Mononuclear cell (primary cell): ENCODE results near the gene SRCAP. TPM values are rescaled to one million over a fixed set of nuclear protein-coding genes. Genes with fewer than 3 reads are reported as not detected.
"Not testable (repeated sequence)": the region's sequence is repeated elsewhere in the genome, so short reads cannot be mapped to it uniquely, and the experiment has no call there.

Experiments
- H3K27me3 ChIP-seq: 2 replicates; pipeline ENCODE4 v1.6.0; 2011; ENCODE audit warnings: low read length, control low read depth; ENCODE audit not compliant: insufficient read depth
- H3K4me1 ChIP-seq: 2 replicates; pipeline ENCODE4 v1.5.1; 2011; ENCODE audit warnings: mild to moderate bottlenecking, low read length, control low read depth; ENCODE audit not compliant: insufficient read depth
- H3K4me3 ChIP-seq: 2 replicates; pipeline ENCODE4 v1.5.1; 2011; ENCODE audit warnings: mild to moderate bottlenecking, low read length, moderate library complexity
- H3K9me3 ChIP-seq: 2 replicates; pipeline ENCODE4 v1.5.1; 2011; ENCODE audit warnings: low read depth, mild to moderate bottlenecking, control low read depth, low read length
- total RNA-seq: library from RNA; depleted of rRNA; stranded (reverse); fragments of >200 nt; gene quantifications from one replicate; pipeline ENCODE4 v1.2.3, GENCODE V29; 2012

Gene SRCAP
- total RNA-seq, 1 donor, result 16.5 TPM

DNA sequence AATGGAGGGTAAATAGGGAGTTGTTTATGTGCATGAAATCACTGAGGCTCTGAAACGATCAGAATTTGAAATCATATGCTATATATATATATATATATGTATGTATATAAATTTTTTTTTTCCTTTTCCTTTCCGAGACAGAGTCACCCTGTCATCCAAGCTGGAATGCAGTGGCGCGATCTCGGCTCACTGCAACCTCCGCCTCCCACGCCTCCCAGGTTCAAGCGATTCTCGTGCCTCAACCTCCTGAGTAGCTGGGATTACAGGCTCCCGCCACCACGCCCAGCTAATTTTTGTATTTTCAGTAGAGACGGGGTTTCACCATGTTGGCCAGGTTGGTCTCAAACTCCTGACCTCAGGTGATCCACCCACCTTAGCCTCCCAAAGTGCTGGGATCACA is 4.1 kb downstream of the SRCAP start:
- not testable (repeated sequence) for H3K4me3 ChIP-seq, H3K27me3 ChIP-seq, H3K9me3 ChIP-seq
- peaks cover 17% of the 10 kb centered on the region for H3K4me1 ChIP-seq

GRCh38 chr16:30703971-30704370 is 5.0 kb downstream of the SRCAP start:
- Histone ChIP-seq H3K9me3 (no peaks in the 10 kb centered on the region), H3K4me3 (no peak overlapping the region)

DNA sequence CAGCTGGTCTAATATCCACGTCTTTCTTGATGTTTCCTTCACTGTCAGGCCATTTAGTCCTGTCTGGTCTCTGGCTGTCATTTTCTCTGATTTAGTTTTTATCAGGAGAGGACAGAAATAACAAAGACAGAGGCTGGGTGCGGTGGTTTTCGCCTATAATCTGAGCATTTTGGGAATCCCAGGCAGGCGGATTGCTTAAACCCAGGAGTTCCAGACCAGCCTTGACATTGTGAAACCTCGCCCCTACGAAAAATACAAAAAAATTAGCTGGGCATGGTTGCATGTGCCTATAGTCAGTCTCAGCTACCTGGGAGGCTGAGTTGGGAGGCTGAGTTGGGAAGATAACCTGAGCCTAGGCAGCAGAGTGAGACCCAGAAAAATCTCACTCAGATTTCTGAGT is 7.1 kb downstream of the SRCAP start:
- H3K27me3 ChIP-seq, result no peaks in the 10 kb centered on the region
- H3K9me3 ChIP-seq, result no peaks in the 10 kb centered on the region
- H3K4me3 ChIP-seq, result no peak overlapping the region
- peaks cover 3% of the 10 kb centered on the region for H3K4me1 ChIP-seq

More at GRCh38 chr16:30703971-30704370, 5.0 kb downstream of the SRCAP start:
- H3K4me1 ChIP-seq, result peaks cover 17% of the 10 kb centered on the region
- no peaks in the 10 kb centered on the region for H3K27me3 ChIP-seq

GRCh38 chr16:30710971-30711370 is 12.0 kb downstream of the SRCAP start:
- Histone ChIP-seq H3K27me3 (no peaks in the 10 kb centered on the region), H3K4me3 (no peak overlapping the region), H3K4me1 (peaks cover 36% of the 10 kb centered on the region), H3K9me3 (no peaks in the 10 kb centered on the region)

DNA sequence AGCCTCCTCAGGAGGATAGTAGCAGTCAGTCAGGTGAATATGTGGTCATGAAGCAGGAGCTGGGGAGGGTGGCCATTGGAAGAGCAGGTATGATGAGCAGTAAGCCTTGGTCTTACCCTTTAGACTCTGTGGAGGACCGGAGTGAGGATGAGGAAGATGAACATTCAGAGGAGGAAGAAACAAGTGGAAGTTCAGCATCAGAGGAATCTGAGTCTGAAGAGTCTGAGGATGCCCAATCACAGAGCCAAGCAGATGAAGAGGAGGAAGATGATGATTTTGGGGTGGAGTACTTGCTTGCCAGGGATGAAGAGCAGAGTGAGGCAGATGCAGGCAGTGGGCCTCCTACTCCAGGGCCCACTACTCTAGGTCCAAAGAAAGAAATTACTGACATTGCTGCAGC is 12.7 kb downstream of the SRCAP start:
- no peaks in the 10 kb centered on the region for H3K27me3 ChIP-seq
- peaks cover 44% of the 10 kb centered on the region for H3K4me1 ChIP-seq
- H3K9me3 ChIP-seq, result no peaks in the 10 kb centered on the region
- no peak overlapping the region for H3K4me3 ChIP-seq

GRCh38 chr16:30715750-30716445 is 16.9 kb downstream of the SRCAP start:
- Histone ChIP-seq H3K4me3 (no peak overlapping the region), H3K9me3 (no peaks in the 10 kb centered on the region), H3K4me1 (peaks cover 41% of the 10 kb centered on the region), H3K27me3 (no peaks in the 10 kb centered on the region)

GRCh38 chr16:30720086-30720485 is 21.1 kb downstream of the SRCAP start:
- no peak overlapping the region for H3K4me3 ChIP-seq
- no peaks in the 10 kb centered on the region for H3K9me3 ChIP-seq
- no peaks in the 10 kb centered on the region for H3K27me3 ChIP-seq
- peaks cover 28% of the 10 kb centered on the region for H3K4me1 ChIP-seq

DNA sequence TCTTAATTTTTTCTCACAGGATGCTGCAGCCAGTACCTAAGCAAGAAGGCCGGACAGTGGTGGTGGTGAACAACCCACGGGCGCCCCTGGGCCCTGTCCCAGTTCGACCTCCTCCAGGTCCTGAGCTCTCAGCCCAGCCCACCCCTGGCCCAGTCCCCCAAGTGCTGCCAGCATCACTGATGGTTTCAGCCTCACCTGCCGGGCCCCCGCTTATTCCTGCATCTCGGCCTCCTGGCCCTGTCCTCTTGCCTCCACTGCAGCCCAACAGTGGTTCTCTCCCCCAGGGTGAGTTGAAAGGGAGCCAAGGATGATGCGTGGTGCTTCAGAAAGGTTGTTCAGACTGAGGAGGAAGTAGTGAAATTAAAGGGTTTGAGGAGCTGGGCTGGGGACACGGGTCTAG is 21.7 kb downstream of the SRCAP start:
- no peaks in the 10 kb centered on the region for H3K9me3 ChIP-seq
- no peaks in the 10 kb centered on the region for H3K27me3 ChIP-seq
- no peak overlapping the region for H3K4me3 ChIP-seq
- H3K4me1 ChIP-seq, result peaks cover 28% of the 10 kb centered on the region

GRCh38 chr16:30721167-30721566 is 22.2 kb downstream of the SRCAP start:
- Histone ChIP-seq H3K4me3 (no peak overlapping the region), H3K9me3 (no peaks in the 10 kb centered on the region), H3K27me3 (no peaks in the 10 kb centered on the region), H3K4me1 (peaks cover 26% of the 10 kb centered on the region)

DNA sequence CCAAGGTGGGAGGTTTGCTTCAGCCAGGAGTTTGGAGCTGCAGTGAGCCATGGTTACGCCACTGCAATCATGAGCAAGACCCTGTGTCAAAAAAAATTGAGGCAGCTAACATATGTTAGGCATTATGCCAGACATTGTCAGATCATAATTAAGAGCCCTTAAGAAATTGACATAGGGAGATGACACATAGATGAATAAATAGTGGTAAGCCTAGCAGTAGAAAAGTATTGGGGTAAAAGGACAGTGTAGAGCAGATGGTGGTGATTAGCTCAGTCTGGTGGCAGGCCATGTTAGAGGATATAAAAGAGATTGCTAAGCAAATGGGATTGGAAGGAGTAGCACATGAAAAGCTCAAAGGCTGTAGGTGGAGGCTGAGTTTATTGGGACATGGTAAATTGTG is 22.6 kb downstream of the SRCAP start:
- Histone ChIP-seq H3K27me3 (no peaks in the 10 kb centered on the region), H3K4me3 (no peak overlapping the region), H3K9me3 (no peaks in the 10 kb centered on the region), H3K4me1 (peaks cover 25% of the 10 kb centered on the region)

GRCh38 chr16:30722443-30722842 is 23.5 kb downstream of the SRCAP start:
- H3K4me1 ChIP-seq, result peaks cover 23% of the 10 kb centered on the region
- no peaks in the 10 kb centered on the region for H3K27me3 ChIP-seq
- H3K4me3 ChIP-seq, result no peak overlapping the region
- no peaks in the 10 kb centered on the region for H3K9me3 ChIP-seq

DNA sequence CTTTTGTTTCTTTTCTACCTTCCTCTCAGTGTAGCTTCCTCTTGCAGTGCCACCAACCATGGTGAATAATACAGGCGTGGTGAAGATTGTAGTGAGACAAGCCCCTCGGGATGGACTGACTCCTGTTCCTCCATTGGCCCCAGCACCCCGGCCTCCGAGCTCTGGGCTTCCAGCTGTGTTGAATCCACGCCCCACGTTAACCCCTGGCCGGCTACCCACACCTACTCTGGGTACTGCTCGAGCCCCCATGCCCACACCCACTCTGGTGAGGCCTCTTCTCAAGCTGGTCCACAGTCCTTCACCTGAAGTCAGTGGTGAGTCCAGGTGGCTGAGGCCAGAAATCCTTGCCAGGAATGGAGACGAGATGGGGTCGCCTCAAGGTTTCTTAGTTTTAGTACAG is 23.9 kb downstream of the SRCAP start:
- peaks cover 23% of the 10 kb centered on the region for H3K4me1 ChIP-seq
- H3K4me3 ChIP-seq, result no peak overlapping the region
- H3K27me3 ChIP-seq, result no peaks in the 10 kb centered on the region
- H3K9me3 ChIP-seq, result no peaks in the 10 kb centered on the region

DNA sequence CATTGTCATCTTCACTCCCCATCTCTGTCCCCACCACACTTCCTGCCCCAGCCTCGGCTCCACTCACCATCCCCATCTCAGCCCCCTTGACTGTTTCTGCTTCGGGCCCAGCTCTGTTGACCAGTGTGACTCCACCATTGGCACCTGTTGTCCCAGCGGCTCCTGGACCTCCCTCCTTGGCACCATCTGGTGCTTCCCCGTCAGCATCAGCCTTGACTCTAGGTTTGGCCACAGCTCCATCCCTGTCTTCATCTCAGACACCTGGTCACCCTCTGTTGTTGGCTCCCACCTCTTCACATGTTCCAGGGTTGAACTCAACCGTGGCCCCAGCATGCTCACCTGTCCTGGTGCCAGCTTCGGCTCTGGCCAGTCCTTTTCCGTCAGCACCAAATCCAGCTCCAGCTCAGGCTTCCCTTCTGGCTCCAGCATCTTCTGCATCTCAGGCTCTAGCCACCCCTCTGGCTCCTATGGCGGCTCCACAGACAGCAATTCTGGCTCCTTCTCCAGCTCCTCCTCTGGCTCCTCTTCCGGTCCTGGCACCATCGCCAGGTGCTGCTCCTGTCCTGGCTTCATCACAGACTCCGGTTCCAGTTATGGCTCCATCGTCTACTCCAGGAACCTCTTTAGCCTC is 24.9 kb downstream of the SRCAP start:
- H3K4me3 ChIP-seq, result no peak overlapping the region
- peaks cover 29% of the 10 kb centered on the region for H3K4me1 ChIP-seq
- no peaks in the 10 kb centered on the region for H3K9me3 ChIP-seq
- no peaks in the 10 kb centered on the region for H3K27me3 ChIP-seq

DNA sequence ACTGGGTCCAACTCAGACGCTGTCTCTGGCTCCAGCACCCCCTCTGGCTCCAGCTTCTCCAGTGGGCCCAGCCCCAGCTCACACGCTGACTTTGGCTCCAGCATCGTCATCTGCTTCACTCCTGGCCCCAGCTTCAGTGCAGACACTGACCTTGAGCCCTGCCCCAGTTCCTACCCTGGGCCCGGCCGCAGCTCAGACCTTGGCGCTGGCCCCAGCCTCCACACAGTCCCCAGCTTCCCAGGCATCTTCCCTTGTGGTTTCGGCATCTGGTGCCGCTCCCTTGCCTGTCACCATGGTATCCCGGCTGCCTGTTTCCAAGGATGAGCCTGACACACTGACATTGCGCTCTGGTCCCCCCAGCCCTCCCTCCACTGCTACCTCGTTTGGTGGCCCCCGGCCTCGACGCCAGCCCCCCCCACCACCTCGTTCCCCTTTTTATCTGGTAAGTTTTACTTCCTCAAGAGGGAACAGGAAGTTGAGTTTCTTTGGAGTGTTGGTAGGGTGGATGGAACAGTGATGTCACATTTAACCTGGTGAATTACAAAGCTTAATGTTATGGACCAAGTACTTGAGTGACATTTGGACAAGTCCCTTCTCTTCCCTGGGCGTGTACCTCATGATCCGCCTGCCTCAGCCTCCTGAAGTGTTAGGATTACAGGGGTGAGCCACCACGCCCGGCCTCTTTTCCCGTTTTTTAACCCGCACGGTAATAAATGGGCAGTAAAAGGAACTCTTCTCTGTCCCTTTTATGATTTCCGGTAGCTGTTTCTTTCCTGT is 25.9 kb downstream of the SRCAP start:
- Histone ChIP-seq H3K9me3 (no peaks in the 10 kb centered on the region), H3K4me1 (peaks cover 34% of the 10 kb centered on the region), H3K4me3 (no peak overlapping the region), H3K27me3 (no peaks in the 10 kb centered on the region)

DNA sequence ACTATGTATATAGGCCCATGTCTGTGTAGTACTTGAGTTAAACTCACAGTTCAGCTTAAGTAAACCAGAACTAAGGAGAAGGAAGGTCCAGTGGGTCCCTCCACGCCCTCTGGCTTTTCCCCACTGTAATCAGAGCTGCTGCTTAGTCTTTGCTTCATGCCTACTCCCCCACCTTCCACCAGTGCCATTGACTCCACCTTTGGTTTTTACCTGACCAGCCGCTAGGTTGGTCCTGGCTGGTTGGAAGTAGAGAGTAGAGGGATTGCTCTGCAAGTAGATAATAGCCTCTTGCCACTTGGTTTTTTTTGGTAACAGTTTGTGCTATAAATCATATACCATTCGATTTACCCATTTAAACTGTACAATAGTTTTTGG is 26.4 kb downstream of the SRCAP start:
- H3K27me3 ChIP-seq, result no peaks in the 10 kb centered on the region
- peaks cover 34% of the 10 kb centered on the region for H3K4me1 ChIP-seq
- H3K4me3 ChIP-seq, result no peak overlapping the region
- no peaks in the 10 kb centered on the region for H3K9me3 ChIP-seq
